Colonic mucosa (tissue), 4 donors: Measurements from ENCODE around the gene MARK1. TPM values are rescaled to one million over a fixed set of nuclear protein-coding genes. Genes with fewer than 3 reads are reported as not detected.
"Not testable (repeated sequence)": the region's sequence is repeated elsewhere in the genome, so short reads cannot be mapped to it uniquely, and the experiment has no call there.

ENCODE experiments used
- DNase-seq: peaks from one replicate; pipeline ENCODE4 v3.0.0-alpha.2; 2020
- H3K27ac ChIP-seq: fragments of 200-600 bp; one replicate; pipeline ENCODE4 v1.8.0; 2021
- H3K27me3 ChIP-seq: fragments of 200-600 bp; one replicate; pipeline ENCODE4 v1.8.0; 2021
- H3K36me3 ChIP-seq: fragments of 200-600 bp; one replicate; pipeline ENCODE4 v1.8.0; 2021
- H3K4me1 ChIP-seq: fragments of 200-600 bp; one replicate; pipeline ENCODE4 v1.8.0; 2021; ENCODE audit warnings: mild to moderate bottlenecking
- H3K4me3 ChIP-seq: fragments of 200-600 bp; one replicate; pipeline ENCODE4 v1.8.0; 2021
- H3K9ac ChIP-seq, 2 donors: one replicate each; pipeline ENCODE4 v1.7.0; 2013; ENCODE audit warnings: control low read depth in 2 of 2, low read depth in 2 of 2, low read length in 2 of 2
- H3K9me3 ChIP-seq: fragments of 200-600 bp; one replicate; pipeline ENCODE4 v1.8.0; 2021
- CTCF ChIP-seq: fragments of 200-600 bp; IDR thresholded peaks from one replicate; pipeline ENCODE4 v1.8.0; 2022; ENCODE audit warnings: antibody characterized with exemption, mild to moderate bottlenecking
- intact Hi-C: fragments of 100-400 bp; cut with DNase I; formaldehyde crosslinking; loops from one replicate; pipeline ENCODE4 v1.14.1; 2022
- total RNA-seq, 2 donors: library from RNA; stranded (reverse); fragmentation: NEBNext Ultra II Directional in 1 of 2; extraction: Animal tissue kit (Norgen Biotek cat#: 25700) in 1 of 2; gene quantifications; one replicate each; pipeline ENCODE4 v1.2.1, GENCODE V29; 2021
- donor health status: healthy.
- donor health status: DM: no; HTN: no; CAD: no.
- donor health status: DM: no; HTN: no; CAD: no.

The MARK1 gene
- total RNA-seq, 2 donors from 2014 or later: 1.8 to 3.3 TPM

DNA sequence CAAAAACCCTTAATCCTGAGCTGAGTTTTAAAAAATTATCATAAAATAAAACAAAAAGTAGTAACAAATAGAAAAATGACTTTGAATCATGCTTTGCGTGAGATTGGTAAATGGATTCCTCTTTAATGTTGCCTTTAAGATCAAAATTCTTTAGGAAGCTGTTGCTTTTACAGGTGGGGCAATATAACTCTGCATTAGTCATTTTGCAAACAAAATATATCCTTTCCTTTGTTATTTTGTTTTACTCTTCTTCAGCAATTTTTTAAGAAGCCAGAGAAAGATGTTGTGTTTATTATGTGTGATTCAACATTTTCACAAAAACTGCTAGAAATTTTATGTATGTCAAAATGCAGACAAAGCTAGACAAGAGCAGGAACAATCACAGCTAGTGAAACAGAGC lies 50.0 kb downstream of the MARK1 start:
- Histone ChIP-seq H3K27ac (no peak overlapping the region), H3K4me1 (no peaks in the 10 kb centered on the region), H3K9me3 (no peaks in the 10 kb centered on the region), H3K36me3 (no peaks in the 10 kb centered on the region), H3K27me3 (no peaks in the 10 kb centered on the region), H3K9ac (no peak overlapping the region), H3K4me3 (no peak overlapping the region)
- DNase-seq: no peak
- TF ChIP-seq CTCF: no peak
- intact Hi-C loops: no loop called here

DNA sequence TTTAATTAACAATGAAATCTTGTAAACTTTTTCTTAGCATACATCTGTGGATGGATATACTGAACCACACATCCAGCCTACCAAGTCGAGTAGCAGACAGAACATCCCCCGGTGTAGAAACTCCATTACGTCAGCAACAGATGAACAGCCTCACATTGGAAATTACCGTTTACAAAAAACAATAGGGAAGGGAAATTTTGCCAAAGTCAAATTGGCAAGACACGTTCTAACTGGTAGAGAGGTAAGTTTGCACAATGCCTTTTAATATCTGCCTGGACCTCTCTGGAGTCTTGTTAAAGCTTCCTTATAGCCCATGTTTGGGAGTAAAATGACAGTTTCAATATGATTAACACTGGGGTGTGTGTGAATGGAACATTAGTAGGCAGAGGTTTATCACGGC lies 51.4 kb downstream of the MARK1 start:
- intact Hi-C loops: no loop called here
- no peak overlapping the region for H3K4me3 ChIP-seq
- TF ChIP-seq CTCF: no peak
- H3K9me3 ChIP-seq: no peaks in the 10 kb centered on the region
- H3K27me3 ChIP-seq: no peaks in the 10 kb centered on the region
- no peaks in the 10 kb centered on the region for H3K36me3 ChIP-seq
- H3K27ac ChIP-seq: no peak overlapping the region
- no peaks in the 10 kb centered on the region for H3K4me1 ChIP-seq
- H3K9ac ChIP-seq: no peak overlapping the region
- no peak for DNase-seq

DNA sequence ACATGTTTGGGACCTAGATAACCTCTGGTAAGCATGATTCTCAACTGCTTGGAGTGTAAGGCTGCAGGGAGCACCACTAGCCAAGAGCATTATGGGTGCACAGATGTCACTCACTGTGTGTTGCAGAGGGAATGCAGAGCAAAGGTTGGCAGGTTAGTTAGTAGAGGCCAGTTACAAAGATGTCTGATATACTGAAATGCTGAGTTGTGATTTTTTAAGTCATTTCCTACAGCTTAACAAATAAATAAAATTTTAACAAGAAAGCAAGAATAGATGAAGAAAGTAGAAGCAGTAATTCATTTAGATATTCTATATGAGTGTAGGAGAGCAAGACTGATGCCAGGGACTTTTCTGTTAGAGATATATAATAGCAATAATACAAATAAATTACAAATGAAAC lies 64.8 kb downstream of the MARK1 start:
- intact Hi-C loops: no loop called here
- no peak overlapping the region for H3K9ac ChIP-seq
- DNase-seq: no peak
- H3K36me3 ChIP-seq: no peaks in the 10 kb centered on the region
- H3K4me1 ChIP-seq: no peaks in the 10 kb centered on the region
- no peaks in the 10 kb centered on the region for H3K9me3 ChIP-seq
- H3K27ac ChIP-seq: no peak overlapping the region
- no peak for TF ChIP-seq CTCF
- H3K4me3 ChIP-seq: no peak overlapping the region
- no peaks in the 10 kb centered on the region for H3K27me3 ChIP-seq

DNA sequence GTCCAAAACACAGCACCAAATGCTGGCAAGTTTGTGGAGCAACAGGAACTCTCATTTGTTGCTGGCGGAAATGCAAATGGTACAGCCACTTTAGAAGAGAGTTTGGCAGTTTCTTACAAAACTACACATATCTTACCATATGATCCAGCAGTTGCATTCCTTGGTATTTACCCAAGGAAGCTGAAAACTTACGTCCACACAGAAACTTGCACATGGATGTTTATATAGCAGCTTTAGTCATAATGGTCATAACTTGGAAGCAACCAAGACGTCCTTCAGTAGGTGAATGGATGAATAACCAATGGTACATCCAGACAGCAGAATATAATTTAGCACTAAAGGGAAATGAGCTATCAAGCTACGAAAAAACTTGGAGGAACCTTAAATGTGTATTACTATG lies 66.4 kb downstream of the MARK1 start:
- H3K27me3 ChIP-seq: no peaks in the 10 kb centered on the region
- intact Hi-C loops: no loop called here
- no peaks in the 10 kb centered on the region for H3K4me1 ChIP-seq
- no peak overlapping the region for H3K27ac ChIP-seq
- H3K36me3 ChIP-seq: no peaks in the 10 kb centered on the region
- H3K4me3 ChIP-seq: no peak overlapping the region
- TF ChIP-seq CTCF: no peak
- H3K9me3 ChIP-seq: no peaks in the 10 kb centered on the region
- H3K9ac ChIP-seq: no peak overlapping the region
- no peak for DNase-seq

- no peaks in the 10 kb centered on the region for H3K9me3 ChIP-seq
- no peaks in the 10 kb centered on the region for H3K27me3 ChIP-seq
- no peak overlapping the region for H3K4me3 ChIP-seq
- no peak for TF ChIP-seq CTCF
- intact Hi-C loops: no loop called here
- H3K36me3 ChIP-seq: no peaks in the 10 kb centered on the region
- H3K9ac ChIP-seq: no peak overlapping the region
- H3K27ac ChIP-seq: no peak overlapping the region
- no peaks in the 10 kb centered on the region for H3K4me1 ChIP-seq
- no peak for DNase-seq
Observed at GRCh38 chr1:220595179-220595578, 67.2 kb downstream of the MARK1 start.

DNA sequence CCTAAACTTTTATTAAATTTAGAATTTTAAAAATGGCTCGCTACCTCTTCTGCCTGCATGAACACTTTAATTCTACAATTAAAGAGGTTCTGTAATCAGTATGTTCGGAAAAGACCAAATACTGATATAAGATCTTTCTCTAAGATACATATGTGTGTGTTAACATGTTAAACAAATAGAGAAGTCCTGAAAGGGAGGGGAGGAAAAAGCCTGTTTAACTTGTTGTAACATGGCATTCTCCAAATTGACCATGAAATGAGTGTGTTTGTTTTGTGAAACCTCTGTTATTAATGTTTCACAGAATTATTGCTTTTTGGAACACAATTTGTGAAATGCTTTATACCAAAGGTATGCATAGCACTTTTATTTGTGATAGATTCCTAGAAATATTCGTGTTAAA lies 77.0 kb downstream of the MARK1 start:
- DNase-seq: no peak
- no peaks in the 10 kb centered on the region for H3K9me3 ChIP-seq
- no peaks in the 10 kb centered on the region for H3K36me3 ChIP-seq
- H3K27ac ChIP-seq: no peak overlapping the region
- TF ChIP-seq CTCF: no peak
- no peak overlapping the region for H3K9ac ChIP-seq
- H3K4me3 ChIP-seq: no peak overlapping the region
- H3K27me3 ChIP-seq: no peaks in the 10 kb centered on the region
- H3K4me1 ChIP-seq: no peaks in the 10 kb centered on the region
- intact Hi-C loops: no loop called here

DNA sequence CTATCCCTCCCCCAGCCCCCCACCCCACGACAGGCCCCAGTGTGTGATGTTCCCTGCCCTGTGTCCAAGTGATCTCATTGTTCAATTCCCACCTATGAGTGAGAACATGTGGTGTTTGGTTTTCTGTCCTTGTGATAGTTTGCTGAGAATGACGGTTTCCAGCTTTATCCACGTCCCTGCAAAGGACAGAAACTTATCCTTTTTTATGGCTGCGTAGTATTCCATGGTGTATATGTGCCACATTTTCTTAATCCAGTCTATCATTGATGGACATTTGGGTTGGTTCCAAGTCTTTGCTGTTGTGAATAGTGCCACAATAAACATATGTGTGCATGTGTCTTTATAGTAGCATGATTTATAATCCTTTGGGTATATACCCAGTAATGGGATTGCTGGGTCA lies 77.7 kb downstream of the MARK1 start:
- H3K36me3 ChIP-seq, DNase-seq, H3K9me3 ChIP-seq, H3K4me3 ChIP-seq, H3K4me1 ChIP-seq, H3K27me3 ChIP-seq, H3K27ac ChIP-seq, H3K9ac ChIP-seq, intact Hi-C loops: not testable (repeated sequence)

- H3K27ac ChIP-seq, intact Hi-C loops, DNase-seq: not testable (repeated sequence)
Observed at GRCh38 chr1:220611100-220611499, 83.2 kb downstream of the MARK1 start.

More at GRCh38 chr1:220611100-220611499, 83.2 kb downstream of the MARK1 start:
- not testable (repeated sequence) for H3K36me3 ChIP-seq, H3K4me3 ChIP-seq, H3K27me3 ChIP-seq, H3K9ac ChIP-seq, H3K4me1 ChIP-seq, H3K9me3 ChIP-seq
